Endothelial cell of umbilical vein (primary cell): ENCODE measurements around the gene SMC5. TPM values are rescaled to one million over a fixed set of nuclear protein-coding genes. Genes with fewer than 3 reads are reported as not detected.

Source experiments
- BruUV-seq: library from RNA; stranded (reverse); fragments of 400-500 nt; replicated peaks from 2 replicates; lab custom pipeline; 2021; lab: Mats Ljungman, UMichigan
- CTCF ChIA-PET: fragments of 300-600, 350-600 bp; sonication (Branson Sonifier 250); formaldehyde crosslinking; loops from one replicate; lab custom pipeline; 2021; ENCODE audit warnings: antibody characterized with exemption, inconsistent platforms; lab: Charles Lee
- POLR2A ChIA-PET: fragments of 300-600, 350-600 bp; sonication (Branson Sonifier 250); formaldehyde crosslinking; loops from one replicate; lab custom pipeline; 2021; ENCODE audit warnings: antibody characterized with exemption, inconsistent platforms; lab: Charles Lee
- DNase-seq: peaks from one replicate; pipeline ENCODE4 v3.0.0-alpha.2; 2011; ENCODE audit warnings: low read depth, low spot score
- FAIRE-seq: peaks from 2 replicates; lab custom pipeline; 2011; peaks lifted over from hg19 to GRCh38; lab: Jason Lieb, UNC
- H2AFZ ChIP-seq: 2 replicates; pipeline ENCODE4 v1.6.0; 2012; ENCODE audit warnings: low read depth, low read length, control low read depth, inconsistent platforms
- H3K27ac ChIP-seq: 2 replicates; pipeline ENCODE4 v1.5.1; 2011; ENCODE audit warnings: low read depth, mild to moderate bottlenecking, control low read depth, low read length, moderate library complexity; ENCODE audit not compliant: insufficient read depth
- H3K27me3 ChIP-seq, 2 experiments: 2 replicates each; pipeline versions ENCODE4 v1.6.0 to v1.6.1; 2011; ENCODE audit warnings: low read length in 2 of 2, mixed read lengths in 1 of 2; ENCODE audit not compliant: control insufficient read depth in 2 of 2, insufficient read depth in 2 of 2
- H3K36me3 ChIP-seq, 2 experiments: 2 replicates in 1 of 2; 3 replicates in 1 of 2; pipeline ENCODE4 v1.5.1; 2011; ENCODE audit warnings: low read length in 2 of 2, mild to moderate bottlenecking in 1 of 2, moderate library complexity in 1 of 2; ENCODE audit not compliant: control insufficient read depth in 2 of 2, insufficient read depth in 2 of 2; ENCODE audit errors: extremely low read depth in 1 of 2
- H3K4me1 ChIP-seq: 3 replicates; pipeline ENCODE4 v1.5.1; 2011; ENCODE audit warnings: mild to moderate bottlenecking, low read length; ENCODE audit not compliant: control insufficient read depth, insufficient read depth; ENCODE audit errors: extremely low read depth
- H3K4me2 ChIP-seq: 2 replicates; pipeline ENCODE4 v1.6.1; 2011; ENCODE audit warnings: low read length, control low read depth, mixed read lengths; ENCODE audit not compliant: insufficient read depth
- H3K4me3 ChIP-seq, 3 experiments: fragments of 200-600 bp in 1 of 3; sonication (generic), shearing (Covaris generic) in 1 of 3; replicated peaks in 1 of 3; 2 replicates each; pipeline ENCODE4 v1.5.1; 2011 to 2016; ENCODE audit warnings: control low read depth in 3 of 3, low read length in 3 of 3, mild to moderate bottlenecking in 2 of 3, inconsistent platforms in 1 of 3, low read depth in 1 of 3, moderate library complexity in 1 of 3; ENCODE audit not compliant: insufficient read depth in 1 of 3
- H3K79me2 ChIP-seq: 2 replicates; pipeline ENCODE4 v1.6.0; 2012; ENCODE audit warnings: low read length, inconsistent platforms; ENCODE audit not compliant: control insufficient read depth, insufficient read depth
- H3K9ac ChIP-seq: replicated peaks from 2 replicates; pipeline ENCODE3; 2011; ENCODE audit warnings: low read length, control low read depth; ENCODE audit not compliant: insufficient read depth; ENCODE audit errors: extremely low read depth
- H3K9me1 ChIP-seq: replicated peaks from 3 replicates; pipeline ENCODE4 v1.6.0; 2011; ENCODE audit warnings: mild to moderate bottlenecking, low read length; ENCODE audit not compliant: control insufficient read depth, insufficient read depth; ENCODE audit errors: extremely low read depth
- H3K9me3 ChIP-seq: replicated peaks from 2 replicates; pipeline ENCODE4 v1.5.1; 2012; ENCODE audit warnings: low read length, inconsistent platforms; ENCODE audit not compliant: control insufficient read depth, insufficient read depth
- H4K20me1 ChIP-seq: replicated peaks from 2 replicates; pipeline ENCODE3; 2011; ENCODE audit warnings: mild to moderate bottlenecking, low read length; ENCODE audit not compliant: control insufficient read depth, insufficient read depth; ENCODE audit errors: extremely low read depth
- CTCF ChIP-seq, 2 donors: IDR thresholded peaks; 1 replicate in 1 of 2; 2 replicates in 1 of 2; pipeline ENCODE4 v1.5.1; 2011; ENCODE audit warnings: low read length in 2 of 2, mild to moderate bottlenecking in 2 of 2, moderate library complexity in 2 of 2, control low read depth in 1 of 2, inconsistent platforms in 1 of 2, low read depth in 1 of 2; ENCODE audit not compliant: insufficient read depth in 1 of 2; ENCODE audit errors: extremely low read depth in 1 of 2
- EZH2 ChIP-seq: IDR thresholded peaks from 2 replicates; pipeline ENCODE4 v1.6.1; 2012; ENCODE audit warnings: borderline replicate concordance, low read depth, mild to moderate bottlenecking, moderate library complexity, low read length, inconsistent platforms; ENCODE audit not compliant: severe bottlenecking
- FOS ChIP-seq: IDR thresholded peaks from 2 replicates; pipeline ENCODE4 v1.6.1; 2011; ENCODE audit warnings: mild to moderate bottlenecking, low read length, moderate library complexity, borderline replicate concordance; ENCODE audit not compliant: insufficient read depth
- GATA2 ChIP-seq: IDR thresholded peaks from 2 replicates; pipeline ENCODE4 v1.7.0; 2011; ENCODE audit warnings: low read depth, mild to moderate bottlenecking, moderate library complexity, mixed read lengths, low read length; ENCODE audit not compliant: insufficient read length, insufficient read depth
- JUN ChIP-seq: IDR thresholded peaks from 2 replicates; pipeline ENCODE4 v1.6.1; 2011; ENCODE audit warnings: borderline replicate concordance, low read depth; ENCODE audit not compliant: insufficient read length, insufficient read depth
- MYC ChIP-seq: IDR thresholded peaks from one replicate; pipeline ENCODE4 v1.6.1; 2011; ENCODE audit warnings: mild to moderate bottlenecking, low read depth, low read length
- POLR2A ChIP-seq: IDR thresholded peaks from 2 replicates; pipeline ENCODE4 v1.6.1; 2012; ENCODE audit warnings: low read depth, mild to moderate bottlenecking, control low read depth, low read length
- POLR2AphosphoS5 ChIP-seq: IDR thresholded peaks from 2 replicates; pipeline ENCODE4 v1.6.1; 2012; ENCODE audit warnings: low read depth, mild to moderate bottlenecking, control low read depth, low read length, moderate library complexity; ENCODE audit not compliant: insufficient read depth
- dilution Hi-C: fragments of 300-500 bp; cut with MboI; formaldehyde crosslinking; loops from one replicate; pipeline ENCODE4 v1.15.0; 2019; ENCODE audit warnings: low sequenced_read_pairs; ENCODE audit not compliant: extremely low pct_ligation_motif_present
- intact Hi-C: fragments of 100-400 bp; cut with micrococcal nuclease; formaldehyde crosslinking; loops from one replicate; pipeline ENCODE4 v1.10.0; 2022
- polyA plus RNA-seq, 4 experiments: library from polyadenylated mRNA; depleted of rRNA in 3 of 4; stranded (reverse) in 3 of 4; unstranded in 1 of 4; fragments of >200 nt; gene quantifications; 2 replicates each; pipeline versions ENCODE4 v1.2.1 to v1.2.3, GENCODE V29; 2011 to 2012; ENCODE audit warnings: missing spikeins in 1 of 4
- total RNA-seq: library from RNA; stranded (reverse); gene quantifications from 2 replicates; pipeline ENCODE4 v1.2.3, GENCODE V29; 2021

SMC5 gene
- total and polyA plus RNA-seq, 2 donors (not counting 3 experiments of a cell fraction or from before 2014, with no cell fraction given) = 17.1 to 32.8 TPM

- no peaks in the 10 kb centered on the region for H3K27me3 ChIP-seq
- no peaks in the 10 kb centered on the region for H3K9me1 ChIP-seq
- H3K4me1 ChIP-seq = peaks cover 10% of the 10 kb centered on the region
- H2AFZ ChIP-seq = no peak overlapping the region
- FAIRE-seq (no peak), DNase-seq (no peak)
- no peak overlapping the region for H3K9ac ChIP-seq
- POLR2A ChIA-PET = no interaction called here
- H3K4me2 ChIP-seq = no peak overlapping the region
- CTCF ChIA-PET = interaction anchor here (1.0 to 1.5 kb wide), 3 partner anchors 8 to 339 kb away, joined by 4 to 6 read pairs (median 4); no protein-coding TSS in a partner anchor
- BruUV-seq = no TSS peak
- H3K27ac ChIP-seq = no peak overlapping the region
- TF ChIP-seq CTCF (IDR thresholded peaks at IDR 0.05; ENCODE audit: extremely low read depth in 1 of 2, insufficient read depth in 1 of 2, low read depth in 1 of 2, low read length in 2 of 2) = no peak
- no peak for TF ChIP-seq JUN
- TF ChIP-seq EZH2 = no peak
- no peak for TF ChIP-seq POLR2AphosphoS5
- TF ChIP-seq POLR2A = no peak
- no peak for TF ChIP-seq MYC
- no peak for TF ChIP-seq GATA2
- no peak for TF ChIP-seq FOS
- H3K4me3 ChIP-seq = no peak overlapping the region
- no peaks in the 10 kb centered on the region for H3K9me3 ChIP-seq
- intact Hi-C loops (no loop called here), dilution Hi-C loops (no loop called here)
- peaks cover 2% of the 10 kb centered on the region for H4K20me1 ChIP-seq
- H3K36me3 ChIP-seq = peaks cover 5 to 24% of the 10 kb centered on the region in 2 experiments
- H3K79me2 ChIP-seq = peaks cover 67% of the 10 kb centered on the region
Observed at GRCh38 chr9:70263421-70263820, 4.6 kb downstream of the SMC5 start.
